HG02973 (cell line): Measurements from ENCODE around the gene SNX8.

ENCODE experiments used
- ATAC-seq: cut with Tn5 transposase; IDR thresholded peaks from one replicate; pipeline ENCODE4 v1.9.1; 2021; ENCODE audit warnings: moderate library complexity; ENCODE audit not compliant: unreplicated experiment

SNX8 gene

GRCh38 chr7:2208712-2209111 lies 105.5 kb downstream of the SNX8 start:
- ATAC-seq = no peak

GRCh38 chr7:2205036-2205780 lies 109.0 kb downstream of the SNX8 start:
- no peak for ATAC-seq

- ATAC-seq = no peak
Measured at GRCh38 chr7:2204446-2204845, 109.8 kb downstream of the SNX8 start.

- no peak for ATAC-seq
Measured at GRCh38 chr7:2203766-2204300, 110.4 kb downstream of the SNX8 start.

- no peak for ATAC-seq
Measured at GRCh38 chr7:2202901-2203765, 111.1 kb downstream of the SNX8 start.

GRCh38 chr7:2202361-2202761 lies 111.9 kb downstream of the SNX8 start:
- ATAC-seq = no peak
